ENCODE measurements around the gene FAM221B.

FAM221B gene

GRCh38 chr9:35820076-35820475 is 8.5 kb downstream of the FAM221B start:
- DNase-seq (ENCODE audit: low spot score) = no peak

- no peak for DNase-seq (ENCODE audit: low spot score)
Observed at GRCh38 chr9:35818341-35818740, 10.2 kb downstream of the FAM221B start.

- DNase-seq (ENCODE audit: low spot score) = no peak
Observed at GRCh38 chr9:35816708-35817107, 11.8 kb downstream of the FAM221B start.

DNA sequence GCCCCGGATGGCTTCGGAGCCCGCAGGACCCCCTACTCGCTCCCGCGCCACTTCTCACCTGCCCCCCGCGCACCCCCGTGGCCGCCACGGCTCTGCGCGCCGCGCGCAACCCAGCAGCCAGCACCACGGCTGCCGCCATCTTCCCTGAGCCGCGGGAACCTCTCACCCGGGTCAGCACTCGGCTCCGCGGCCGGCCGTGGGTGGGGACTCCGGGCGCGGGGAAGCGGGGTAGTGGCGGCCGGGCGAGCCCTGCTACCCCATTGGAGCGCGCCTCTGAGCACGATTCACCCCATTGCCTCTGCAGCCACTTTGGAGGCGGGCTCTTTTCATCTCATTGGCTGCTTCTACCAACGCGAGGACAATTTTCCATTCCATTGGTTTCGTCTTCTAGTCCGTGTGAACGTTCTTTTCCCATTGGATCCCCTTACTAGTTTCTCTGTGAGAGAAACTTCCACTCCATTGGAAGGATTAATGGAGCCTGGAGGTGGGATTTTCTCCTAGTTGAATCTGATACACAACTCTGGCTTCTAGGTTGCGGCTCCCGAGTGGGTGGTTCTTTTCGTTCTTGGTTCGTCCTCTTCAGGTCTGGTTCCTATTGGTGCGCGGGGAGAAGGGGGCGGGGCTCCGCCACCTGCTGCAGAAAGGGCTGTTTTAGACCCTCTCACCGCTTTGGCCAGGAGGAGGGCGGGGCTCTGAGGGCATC is 13.5 kb downstream of the FAM221B start, which contains the start of gene HINT2:
HINT2 (minus strand) TSS at position 202 of the 703 bp plus-strand sequence; CDS start at position 139, 63 bp downstream.
- peak; percentile 98 for DNase-seq (ENCODE audit: low spot score)

GRCh38 chr9:35814106-35814840 is 14.3 kb downstream of the FAM221B start:
- peak; percentile 73 for DNase-seq (ENCODE audit: low spot score)

DNA sequence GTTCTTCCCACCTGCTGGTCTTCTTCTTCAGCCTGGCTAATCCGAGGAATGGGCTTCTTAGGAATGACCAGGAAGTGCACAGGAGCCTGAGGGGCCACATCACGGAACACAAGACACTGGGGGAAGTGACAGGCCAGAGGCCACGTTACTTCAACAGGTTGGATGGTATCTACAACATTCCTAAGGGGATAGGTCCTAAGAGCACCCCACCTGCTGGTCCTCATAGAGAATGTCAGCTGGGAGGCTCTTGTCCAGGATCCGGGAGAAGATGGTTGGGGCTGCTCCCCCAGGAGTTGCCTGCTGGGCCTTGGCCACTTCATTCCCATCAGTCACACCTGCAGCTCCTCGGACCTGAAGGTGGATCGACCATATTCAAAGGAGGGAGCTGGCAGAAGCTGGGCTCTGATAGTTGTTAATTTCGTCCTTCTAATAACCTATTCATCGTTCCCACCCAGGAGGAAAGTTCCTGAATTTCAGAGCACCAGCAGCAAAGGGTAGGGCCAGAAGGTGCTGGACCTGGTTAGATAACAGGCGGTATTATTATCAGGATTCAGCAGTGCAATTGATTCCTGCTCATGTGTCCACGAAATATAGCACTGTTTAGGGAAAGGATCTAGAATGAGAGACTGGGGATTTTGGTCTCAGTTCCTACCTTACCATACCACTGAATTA is 15.0 kb downstream of the FAM221B start:
- peak; percentile 57 for DNase-seq (ENCODE audit: low spot score)

DNA sequence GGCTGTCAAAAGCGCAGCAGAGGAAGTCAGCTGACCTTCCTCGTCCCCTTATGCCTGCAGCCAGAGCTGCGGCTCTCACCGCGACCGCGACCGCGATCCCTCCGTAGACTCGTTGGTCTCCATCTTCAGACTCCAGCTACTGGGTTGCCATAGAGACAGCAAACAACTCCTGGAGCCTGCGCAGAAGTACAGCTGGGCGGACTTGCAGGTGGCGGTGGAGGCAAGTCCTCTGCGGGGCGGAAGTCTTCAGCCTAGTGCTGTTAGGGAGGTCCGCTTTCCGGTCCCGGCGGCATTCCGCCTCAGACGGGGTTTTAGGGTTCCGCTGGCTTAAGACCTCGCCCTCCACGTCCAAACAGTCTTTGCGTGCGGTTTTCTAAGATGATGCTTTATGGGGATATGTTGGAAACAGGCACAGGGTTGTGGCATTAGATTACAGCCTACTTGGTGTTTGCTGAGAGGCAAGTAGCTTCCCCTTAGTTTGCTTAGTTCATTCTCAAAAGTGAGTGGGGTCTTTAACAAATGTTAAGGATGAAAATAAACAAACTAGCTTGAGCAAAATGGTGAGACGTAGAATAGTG is 16.4 kb downstream of the FAM221B start, which contains the start of gene SPAG8:
SPAG8 (minus strand) TSS at position 238 of the 578 bp plus-strand sequence; CDS start at position 123, 115 bp downstream.
- peak; percentile 96 for DNase-seq (ENCODE audit: low spot score)

- DNase-seq (ENCODE audit: low spot score) = no peak
Observed at GRCh38 chr9:35811381-35812024, 17.0 kb downstream of the FAM221B start.

DNA sequence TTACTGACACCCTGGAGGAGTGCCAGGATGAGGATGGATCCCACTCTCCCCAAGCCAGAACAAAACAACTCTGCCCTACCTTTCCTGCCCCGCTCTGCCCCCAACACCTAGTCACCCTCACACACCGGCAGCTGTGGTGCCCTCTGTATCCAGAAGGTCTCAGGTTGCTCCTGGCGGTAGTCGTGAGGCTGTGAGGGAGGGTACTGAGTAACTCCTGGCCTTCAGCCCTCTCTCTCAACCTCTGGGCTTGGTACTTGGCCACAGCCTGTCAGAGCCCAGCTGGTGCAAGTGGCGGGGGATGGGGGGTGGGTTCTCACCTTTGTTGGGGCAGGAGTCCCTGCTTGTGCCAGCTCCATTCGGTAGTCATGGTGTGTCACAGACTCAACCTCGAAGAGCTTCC is 18.4 kb downstream of the FAM221B start:
- DNase-seq (ENCODE audit: low spot score) = no peak

DNA sequence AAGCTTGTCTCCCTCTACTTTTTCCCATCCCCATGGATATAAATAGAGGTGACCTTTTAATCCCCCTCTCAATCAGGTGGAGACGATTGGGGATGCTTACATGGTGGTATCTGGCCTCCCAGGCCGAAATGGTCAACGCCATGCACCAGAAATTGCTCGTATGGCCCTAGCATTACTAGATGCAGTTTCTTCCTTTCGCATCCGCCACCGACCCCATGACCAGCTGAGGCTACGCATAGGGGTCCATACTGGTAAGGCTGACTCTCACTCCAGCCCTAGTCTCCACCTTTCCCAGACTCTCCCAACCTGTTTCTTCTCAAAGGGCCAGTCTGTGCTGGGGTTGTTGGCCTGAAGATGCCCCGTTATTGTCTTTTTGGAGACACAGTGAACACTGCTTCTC is 20.1 kb downstream of the FAM221B start:
- no peak for DNase-seq (ENCODE audit: low spot score)

DNA sequence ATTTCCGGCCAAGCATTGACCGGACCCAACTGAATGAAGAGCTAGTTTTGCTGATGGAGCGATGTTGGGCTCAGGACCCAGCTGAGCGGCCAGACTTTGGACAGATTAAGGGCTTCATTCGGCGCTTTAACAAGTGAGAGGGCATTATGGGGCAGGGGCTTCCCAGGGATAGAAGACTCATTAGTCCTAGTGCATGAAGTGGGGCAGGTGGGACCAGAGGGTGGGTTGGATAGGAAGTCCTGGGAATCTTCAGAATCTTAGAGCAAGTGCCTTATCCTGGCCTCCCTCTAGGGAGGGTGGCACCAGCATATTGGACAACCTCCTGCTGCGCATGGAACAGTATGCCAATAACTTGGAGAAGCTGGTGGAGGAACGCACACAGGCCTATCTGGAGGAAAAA is 22.4 kb downstream of the FAM221B start:
- DNase-seq (ENCODE audit: low spot score) = no peak

- DNase-seq (ENCODE audit: low spot score) = no peak
Observed at GRCh38 chr9:35801328-35802128, 27.0 kb downstream of the FAM221B start.

DNA sequence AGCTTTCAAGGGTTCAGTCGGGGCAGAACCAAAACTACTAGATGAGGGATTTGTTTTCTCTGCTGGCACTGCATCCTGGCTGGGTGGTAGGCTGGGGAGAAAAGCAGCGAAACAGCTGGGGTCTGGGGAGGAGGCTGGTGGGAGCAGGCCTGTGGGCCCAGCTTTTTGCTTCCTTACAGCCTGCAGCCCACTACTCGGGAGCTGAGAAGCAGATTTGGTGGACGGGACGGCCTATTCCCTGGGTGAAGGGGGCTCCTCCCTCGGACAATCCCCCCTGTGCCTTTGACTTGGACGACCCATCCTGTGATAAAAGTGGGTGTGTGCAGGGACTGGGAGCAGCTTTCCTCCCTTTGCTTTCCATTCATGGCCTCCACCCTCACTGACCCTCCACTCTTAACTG is 28.0 kb downstream of the FAM221B start:
- no peak for DNase-seq (ENCODE audit: low spot score)

- DNase-seq (ENCODE audit: low spot score) = peak; percentile 65
Observed at GRCh38 chr9:35798658-35799374, 29.7 kb downstream of the FAM221B start.

- no peak for DNase-seq (ENCODE audit: low spot score)
Observed at GRCh38 chr9:35797311-35798109, 31.0 kb downstream of the FAM221B start.

DNA sequence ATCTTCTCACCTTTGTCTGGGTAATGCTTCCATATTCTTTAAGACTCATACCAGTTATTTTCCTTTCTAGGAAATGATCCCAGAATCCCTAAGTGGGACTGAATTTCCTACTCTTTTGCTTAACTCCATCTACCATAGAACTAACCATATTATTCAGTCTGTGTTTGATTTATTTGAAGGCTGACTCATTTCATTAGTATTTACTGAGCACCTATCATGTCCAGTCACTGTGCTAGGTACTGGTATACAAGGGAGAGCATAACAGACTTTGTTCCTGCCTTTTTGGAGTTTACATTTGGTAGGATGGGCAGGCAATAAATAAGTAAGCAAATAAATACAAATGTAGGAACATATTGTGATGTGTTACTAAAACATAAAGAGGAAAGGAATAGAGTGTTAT is 32.8 kb downstream of the FAM221B start:
- DNase-seq (ENCODE audit: low spot score) = no peak

DNA sequence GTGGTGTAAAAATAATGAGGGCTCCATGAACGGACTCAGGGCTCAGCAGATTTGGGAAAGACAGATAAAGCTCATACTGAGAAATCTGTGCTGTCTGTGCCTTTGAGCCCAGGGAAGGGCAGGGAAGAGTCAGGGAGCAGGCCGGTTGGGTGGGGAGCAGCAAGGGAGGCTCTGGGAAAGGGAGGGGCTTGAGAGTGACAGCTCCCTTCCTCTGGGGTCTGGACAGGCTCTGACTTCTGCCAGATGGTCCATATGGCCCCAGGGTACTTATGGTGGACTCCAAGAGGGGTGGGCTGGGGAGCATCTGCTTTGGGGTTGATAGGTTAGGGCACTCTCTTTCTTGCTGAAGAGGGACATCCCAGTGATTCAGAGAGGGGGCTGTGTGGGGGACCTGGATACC is 35.1 kb downstream of the FAM221B start:
- DNase-seq (ENCODE audit: low spot score) = no peak

DNA sequence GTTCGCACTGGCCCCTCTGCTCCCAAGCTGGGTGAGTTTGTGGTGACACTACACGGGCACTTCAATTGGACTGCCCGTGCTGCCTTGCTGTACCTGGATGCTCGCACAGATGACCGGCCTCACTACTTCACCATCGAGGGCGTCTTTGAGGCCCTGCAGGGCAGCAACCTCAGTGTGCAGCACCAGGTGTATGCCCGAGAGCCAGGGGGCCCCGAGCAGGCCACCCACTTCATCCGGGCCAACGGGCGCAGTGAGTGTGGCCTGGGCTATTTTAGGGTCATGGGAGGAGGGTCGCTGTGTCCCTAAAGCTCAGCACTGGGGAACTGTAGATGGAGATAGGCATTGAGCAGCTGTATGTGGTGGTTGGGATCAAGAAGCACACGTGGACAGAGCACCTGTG is 35.7 kb downstream of the FAM221B start:
- DNase-seq (ENCODE audit: low spot score) = no peak

DNA sequence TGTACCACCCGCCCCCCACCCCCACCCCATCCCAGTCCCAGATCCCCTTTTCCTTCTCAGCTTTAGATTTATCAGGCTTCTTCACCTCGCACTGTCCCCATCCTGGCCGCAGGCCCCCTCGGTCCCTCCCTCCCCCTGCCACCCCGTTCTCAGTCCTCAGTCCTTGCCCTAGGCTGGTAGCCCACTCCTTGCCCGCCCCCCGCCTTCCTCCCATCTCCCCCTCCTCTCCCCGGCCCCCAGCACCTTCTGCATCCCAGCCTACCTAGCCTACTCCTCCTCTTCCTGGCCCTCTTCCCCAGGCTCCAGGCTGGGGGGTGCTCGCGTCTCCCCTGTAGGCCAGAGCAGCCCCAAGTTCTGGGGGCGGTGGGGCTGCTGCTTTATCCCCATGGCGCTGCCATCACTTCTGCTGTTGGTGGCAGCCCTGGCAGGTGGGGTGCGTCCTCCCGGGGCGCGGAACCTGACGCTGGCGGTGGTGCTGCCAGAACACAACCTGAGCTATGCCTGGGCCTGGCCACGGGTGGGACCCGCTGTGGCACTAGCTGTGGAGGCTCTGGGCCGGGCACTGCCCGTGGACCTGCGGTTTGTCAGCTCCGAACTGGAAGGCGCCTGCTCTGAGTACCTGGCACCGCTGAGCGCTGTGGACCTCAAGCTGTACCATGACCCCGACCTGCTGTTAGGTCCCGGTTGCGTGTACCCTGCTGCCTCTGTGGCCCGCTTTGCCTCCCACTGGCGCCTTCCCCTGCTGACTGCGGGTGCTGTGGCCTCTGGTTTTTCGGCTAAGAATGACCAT is 36.3 kb downstream of the FAM221B start:
- no peak for DNase-seq (ENCODE audit: low spot score)

Data from SW480 (cell line).